Measurements from ENCODE around the gene RICTOR. TPM values are rescaled to one million over a fixed set of nuclear protein-coding genes. Genes with fewer than 3 reads are reported as not detected.

RICTOR gene
- total RNA-seq, 6 donors from 2014 or later, result 30.4 to 88.8 (median 38.1) TPM

GRCh38 chr5:38899936-38900335 lies 174.3 kb downstream of the RICTOR start:
- no peak for TF ChIP-seq POLR2A (IDR thresholded peaks at IDR 0.05)
- TF ChIP-seq POLR2AphosphoS5 (IDR thresholded peaks at IDR 0.05), result no peak
- no peak for TF ChIP-seq EP300 (IDR thresholded peaks at IDR 0.05)
- TF ChIP-seq CTCF (IDR thresholded peaks at IDR 0.05), result no peak
- H3K9me3 ChIP-seq, result peaks cover 0 to 8% (median 4%) of the 10 kb centered on the region in 4 donors
- no peak overlapping the region for H3K4me3 ChIP-seq
- H3K36me3 ChIP-seq, result peaks cover 0 to 56% (median 16%) of the 10 kb centered on the region in 4 donors
- 87 to 98% methylated on average over 5 of the region's 5 CpGs for WGBS, 2 donors
- H3K4me1 ChIP-seq, result no peaks in the 10 kb centered on the region
- ATAC-seq (ENCODE audit: low FRiP score in 2 of 2), result peak in 1 of 2 donors; percentile 31
- H3K27ac ChIP-seq, result no peak overlapping the region
- no peaks in the 10 kb centered on the region for H3K27me3 ChIP-seq
- DNase-seq, result no peak

GRCh38 chr5:38896760-38897159 lies 177.4 kb downstream of the RICTOR start:
- Histone ChIP-seq H3K9me3 (peaks cover 0 to 8% (median 4%) of the 10 kb centered on the region in 4 donors), H3K36me3 (peaks cover 0 to 32% (median 7%) of the 10 kb centered on the region in 4 donors), H3K27me3 (no peaks in the 10 kb centered on the region), H3K27ac (no peak overlapping the region), H3K4me1 (no peaks in the 10 kb centered on the region), H3K4me3 (no peak overlapping the region)
- DNase-seq (no peak), ATAC-seq (ENCODE audit: low FRiP score in 2 of 2) (no peak)
- 91 to 97% methylated on average over 3 of the region's 3 CpGs for WGBS, 2 donors
- no peak for TF ChIP-seq CTCF (IDR thresholded peaks at IDR 0.05)
- TF ChIP-seq POLR2AphosphoS5 (IDR thresholded peaks at IDR 0.05), result no peak
- TF ChIP-seq POLR2A (IDR thresholded peaks at IDR 0.05), result no peak
- TF ChIP-seq EP300 (IDR thresholded peaks at IDR 0.05), result no peak

- 93 to 95% methylated on average over 3 of the region's 3 CpGs for WGBS, 2 donors
- Histone ChIP-seq H3K4me1 (no peaks in the 10 kb centered on the region), H3K27me3 (no peaks in the 10 kb centered on the region), H3K36me3 (peaks cover 0 to 30% (median 6%) of the 10 kb centered on the region in 4 donors), H3K4me3 (no peak overlapping the region), H3K27ac (no peak overlapping the region), H3K9me3 (peaks cover 0 to 8% (median 4%) of the 10 kb centered on the region in 4 donors)
- ATAC-seq (ENCODE audit: low FRiP score in 2 of 2) (no peak), DNase-seq (no peak)
- no peak for TF ChIP-seq POLR2AphosphoS5 (IDR thresholded peaks at IDR 0.05)
- TF ChIP-seq POLR2A (IDR thresholded peaks at IDR 0.05), result no peak
- TF ChIP-seq CTCF (IDR thresholded peaks at IDR 0.05), result no peak
- TF ChIP-seq EP300 (IDR thresholded peaks at IDR 0.05), result no peak
Observed at GRCh38 chr5:38892363-38892762, 181.8 kb downstream of the RICTOR start.

- DNase-seq, result peak in 1 of 2 donors; percentile 16
- TF ChIP-seq CTCF (IDR thresholded peaks at IDR 0.05) (no peak), POLR2AphosphoS5 (IDR thresholded peaks at IDR 0.05) (no peak), POLR2A (IDR thresholded peaks at IDR 0.05) (no peak), EP300 (IDR thresholded peaks at IDR 0.05) (no peak)
- peaks cover 0 to 7% (median 4%) of the 10 kb centered on the region in 4 donors for H3K9me3 ChIP-seq
- H3K4me3 ChIP-seq, result no peak overlapping the region
- no peaks in the 10 kb centered on the region for H3K4me1 ChIP-seq
- no peak overlapping the region for H3K27ac ChIP-seq
- WGBS, 2 donors, result 95% methylated on average over 6 of the region's 6 CpGs; no CpG with 5 or more reads in 1 of the 2 donors
- no peaks in the 10 kb centered on the region for H3K27me3 ChIP-seq
- H3K36me3 ChIP-seq, result peaks cover 0 to 32% (median 6%) of the 10 kb centered on the region in 4 donors
- no peak for ATAC-seq (ENCODE audit: low FRiP score in 2 of 2)
Observed at GRCh38 chr5:38891563-38891962, 182.6 kb downstream of the RICTOR start.

- TF ChIP-seq EP300 (IDR thresholded peaks at IDR 0.05) (no peak), POLR2A (IDR thresholded peaks at IDR 0.05) (no peak), CTCF (IDR thresholded peaks at IDR 0.05) (no peak), POLR2AphosphoS5 (IDR thresholded peaks at IDR 0.05) (no peak)
- no peak for DNase-seq
- H3K4me3 ChIP-seq, result no peak overlapping the region
- H3K36me3 ChIP-seq, result peaks cover 0 to 53% (median 12%) of the 10 kb centered on the region in 4 donors
- no peaks in the 10 kb centered on the region for H3K9me3 ChIP-seq
- peaks cover 0 to 8% (median 4%) of the 10 kb centered on the region in 4 donors for H3K4me1 ChIP-seq
- no peak overlapping the region for H3K27ac ChIP-seq
- WGBS, 2 donors, result 91 to 98% methylated on average over 1 of the region's 1 CpG
- H3K27me3 ChIP-seq, result no peaks in the 10 kb centered on the region
- no peak for ATAC-seq (ENCODE audit: low FRiP score in 2 of 2)
Observed at GRCh38 chr5:38889424-38889823, 184.8 kb downstream of the RICTOR start.
